BJ (cell line): ENCODE results near the gene SCAMP5. TPM values are rescaled to one million over a fixed set of nuclear protein-coding genes. Genes with fewer than 3 reads are reported as not detected.

ENCODE experiments used
- CTCF ChIA-PET: fragments of 350-600 bp; formaldehyde crosslinking; extraction: SDS; loops from one replicate; lab custom pipeline; 2021; ENCODE audit warnings: antibody characterized with exemption, inconsistent platforms; lab: Yijun Ruan, JAX
- POLR2A ChIA-PET: fragments of 300-600 bp; sonication (Branson Sonifier 250); formaldehyde crosslinking; extraction: SDS; loops from one replicate; lab custom pipeline; 2021; ENCODE audit warnings: antibody characterized with exemption; lab: Charles Lee
- DNase-seq: peaks from one replicate; pipeline ENCODE4 v3.0.0-alpha.2; 2011; ENCODE audit warnings: low read depth
- H3K27me3 ChIP-seq: 2 replicates; pipeline ENCODE4 v1.6.0; 2011; ENCODE audit warnings: low read length; ENCODE audit not compliant: control insufficient read depth, insufficient read depth
- H3K36me3 ChIP-seq: 2 replicates; pipeline ENCODE4 v1.5.1; 2011; ENCODE audit warnings: low read length; ENCODE audit not compliant: control insufficient read depth, insufficient read depth
- H3K4me3 ChIP-seq: 2 replicates; pipeline ENCODE4 v1.5.1; 2011; ENCODE audit warnings: low read depth, mild to moderate bottlenecking, control low read depth, low read length
- CTCF ChIP-seq: IDR thresholded peaks from 2 replicates; pipeline ENCODE4 v1.5.1; 2011; ENCODE audit warnings: low read depth, mild to moderate bottlenecking, control low read depth, inconsistent platforms, low read length, moderate library complexity; ENCODE audit not compliant: insufficient read depth
- polyA plus RNA-seq: library from polyadenylated mRNA; depleted of rRNA; stranded (reverse); fragments of >200 nt; gene quantifications from 2 replicates; pipeline ENCODE4 v1.2.3, GENCODE V29; 2011

The SCAMP5 gene
- polyA plus RNA-seq, 1 experiment: 3.6 TPM

GRCh38 chr15:74961616-74962015 is 33.7 kb upstream of the SCAMP5 start:
- Histone ChIP-seq H3K36me3 (no peaks in the 10 kb centered on the region), H3K4me3 (no peak overlapping the region), H3K27me3 (peaks cover 13% of the 10 kb centered on the region)
- CTCF ChIA-PET: interaction anchor here (1.1 to 1.2 kb wide), 2 partner anchors 12 to 190 kb away, joined by 3 to 7 read pairs; no protein-coding TSS in a partner anchor
- no peak for TF ChIP-seq CTCF
- DNase-seq: no peak
- POLR2A ChIA-PET: no interaction called here

GRCh38 chr15:74962219-74962618 is 33.1 kb upstream of the SCAMP5 start:
- Histone ChIP-seq H3K36me3 (no peaks in the 10 kb centered on the region), H3K27me3 (peaks cover 13% of the 10 kb centered on the region), H3K4me3 (no peak overlapping the region)
- POLR2A ChIA-PET: no interaction called here
- no peak for TF ChIP-seq CTCF
- CTCF ChIA-PET: interaction anchor here (0.6 kb wide), 1 partner anchor 163 kb away, joined by 5 read pairs; no protein-coding TSS in a partner anchor
- DNase-seq: no peak

- Histone ChIP-seq H3K27me3 (peaks cover 13% of the 10 kb centered on the region), H3K4me3 (no peak overlapping the region), H3K36me3 (no peaks in the 10 kb centered on the region)
- TF ChIP-seq CTCF: no peak
- ChIA-PET CTCF (interaction anchor here (0.6 to 2.0 kb wide), 2 partner anchors 12 to 162 kb away, joined by 5 read pairs; no protein-coding TSS in a partner anchor), POLR2A (no interaction called here)
- DNase-seq: no peak
Observed at GRCh38 chr15:74962671-74963070, 32.7 kb upstream of the SCAMP5 start.

- ChIA-PET POLR2A (no interaction called here), CTCF (interaction anchor here (1.9 to 2.0 kb wide), 2 partner anchors 8 to 13 kb away, joined by 5 to 7 read pairs; no protein-coding TSS in a partner anchor)
- no peaks in the 10 kb centered on the region for H3K36me3 ChIP-seq
- H3K27me3 ChIP-seq: peaks cover 13% of the 10 kb centered on the region
- no peak for TF ChIP-seq CTCF
- DNase-seq: no peak
- no peak overlapping the region for H3K4me3 ChIP-seq
Observed at GRCh38 chr15:74963213-74963612, 32.1 kb upstream of the SCAMP5 start.

GRCh38 chr15:74964794-74965193 is 30.6 kb upstream of the SCAMP5 start:
- Histone ChIP-seq H3K36me3 (no peaks in the 10 kb centered on the region), H3K27me3 (peaks cover 2% of the 10 kb centered on the region; the same call in 1 of the 2 replicates), H3K4me3 (no peak overlapping the region)
- ChIA-PET POLR2A (no interaction called here), CTCF (interaction anchor here (0.9 to 1.9 kb wide), 3 partner anchors 8 to 13 kb away, joined by 3 to 7 read pairs (median 3); partner anchors contain the start of gene RPP25)
- no peak for TF ChIP-seq CTCF
- no peak for DNase-seq
